K562 (cell line): ENCODE data around the gene ELF2. TPM values are rescaled to one million over a fixed set of nuclear protein-coding genes. Genes with fewer than 3 reads are reported as not detected.

ENCODE experiments used
- ARNT ChIP-seq, 2 experiments: fragments of 450-650 bp; IDR thresholded peaks; 2 replicates each; pipeline ENCODE4 v1.6.1; 2016; ENCODE audit warnings: mild to moderate bottlenecking in 1 of 2
- ATF1 ChIP-seq, 2 experiments: fragments of 450-650 bp in 1 of 2; IDR thresholded peaks; 2 replicates each; pipeline ENCODE4 v1.6.1; 2016; ENCODE audit warnings: missing compliant biosample characterization in 1 of 2, missing genetic modification characterization in 1 of 2
- CEBPZ ChIP-seq: fragments of 150-350 bp; IDR thresholded peaks from 2 replicates; pipeline ENCODE4 v1.6.1; 2014; ENCODE audit warnings: low read depth, mild to moderate bottlenecking, low read length, borderline replicate concordance
- DIDO1 ChIP-seq: fragments of 450-650 bp; IDR thresholded peaks from 2 replicates; pipeline ENCODE4 v1.6.1; 2016; ENCODE audit warnings: low read depth, missing biosample characterization, missing genetic modification characterization
- ERF ChIP-seq: fragments of 450-650 bp; formaldehyde crosslinking; IDR thresholded peaks from 2 replicates; pipeline ENCODE4 v1.4.0; 2020; ENCODE audit warnings: mild to moderate bottlenecking, mixed read lengths
- ETV5 ChIP-seq: sonication (generic); formaldehyde crosslinking; IDR thresholded peaks from 2 replicates; pipeline ENCODE4 v1.4.0; 2020; ENCODE audit warnings: low read depth, mild to moderate bottlenecking, missing genetic modification reagents
- FOS ChIP-seq: IDR thresholded peaks from 3 replicates; pipeline ENCODE4 v1.6.1; 2011; ENCODE audit not compliant: insufficient read length; ENCODE audit errors: extremely low read depth
- HDAC2 ChIP-seq: fragments of 450-650 bp; IDR thresholded peaks from 2 replicates; pipeline ENCODE4 v1.6.1; 2016; ENCODE audit warnings: mild to moderate bottlenecking
- IRF9 ChIP-seq: fragments of 450-650 bp; IDR thresholded peaks from 2 replicates; pipeline ENCODE4 v1.6.1; 2016; ENCODE audit warnings: missing biosample characterization, missing genetic modification characterization
- L3MBTL2 ChIP-seq: fragments of 450-650 bp; IDR thresholded peaks from 2 replicates; pipeline ENCODE4 v1.6.1; 2016; ENCODE audit warnings: mild to moderate bottlenecking, moderate library complexity
- NCOA4 ChIP-seq: fragments of 450-650 bp; IDR thresholded peaks from 2 replicates; pipeline ENCODE4 v1.6.1; 2018; ENCODE audit warnings: mild to moderate bottlenecking; ENCODE audit not compliant: partially characterized antibody
- POLR2AphosphoS2 ChIP-seq: IDR thresholded peaks from 2 replicates; pipeline ENCODE4 v1.6.1; 2012; ENCODE audit warnings: low read length, improper control_type of control experiment
- SMARCE1 ChIP-seq: fragments of 450-650 bp; IDR thresholded peaks from 2 replicates; pipeline ENCODE4 v1.7.1; 2016; ENCODE audit warnings: mild to moderate bottlenecking
- SOX6 ChIP-seq: fragments of 450-650 bp; IDR thresholded peaks from 2 replicates; pipeline ENCODE4 v1.6.1; 2014; ENCODE audit warnings: mild to moderate bottlenecking
- TGIF2 ChIP-seq: sonication (generic); formaldehyde crosslinking; IDR thresholded peaks from 2 replicates; pipeline ENCODE4 v1.8.1; 2022; ENCODE audit warnings: mild to moderate bottlenecking, missing genetic modification reagents, moderate library complexity
- ZNF586 ChIP-seq: fragments of 450-650 bp; formaldehyde crosslinking; conservative IDR thresholded peaks from 2 replicates; pipeline ENCODE4 v1.4.0; 2020; ENCODE audit warnings: mild to moderate bottlenecking, moderate library complexity
- ZNF592 ChIP-seq: fragments of 450-650 bp; IDR thresholded peaks from 2 replicates; pipeline ENCODE4 v1.6.1; 2017; ENCODE audit warnings: antibody characterized with exemption, mild to moderate bottlenecking
- polyA plus RNA-seq, 8 experiments: library from polyadenylated mRNA; depleted of rRNA in 4 of 8; stranded (reverse) in 5 of 8; unstranded in 3 of 8; fragments of >200 nt; fragmentation: Nextera tagmentation in 2 of 8; fragmentation: Illumina TruSeq in 1 of 8; extraction: Ambion mirVana in 2 of 8; extraction: Trizol in 1 of 8; gene quantifications; 2 replicates each; pipeline versions ENCODE4 v1.2.1 to v1.2.3, GENCODE V29; 2011 to 2014; ENCODE audit warnings: inconsistent platforms in 1 of 8, missing spikeins in 1 of 8
- total RNA-seq, 7 experiments: library from RNA; depleted of rRNA in 6 of 7; stranded (reverse); fragments of >200 nt in 6 of 7; fragmentation: Illumina TruSeq in 2 of 7; extraction: Trizol in 2 of 7; gene quantifications; 2 replicates each; pipeline versions ENCODE4 v1.2.1 to v1.2.3, GENCODE V29; 2011 to 2021; ENCODE audit warnings: low replicate concordance in 1 of 7
- TF ChIP-seq, protein P1 (sequence below): sonication (generic); formaldehyde crosslinking; IDR thresholded peaks from 2 replicates; pipeline ENCODE4 v1.8.0; 2022; ENCODE audit warnings: mild to moderate bottlenecking, missing genetic modification reagents

Gene ELF2
- total and polyA plus RNA-seq, 9 of the 15 experiments (the other 6 are each of a cell fraction or from before 2014, with no cell fraction given) = 9.4 to 58.7 (median 41.6) TPM

- TF ChIP-seq ZNF586 (CRISPR knock-in tag) (no peak), POLR2AphosphoS2 (peak; percentile 57; the same call in 1 of the 2 replicates), DIDO1 (tag) (no peak), NCOA4 (no peak), CEBPZ (peak; percentile 58; the same call in 1 of the 2 replicates), IRF9 (no peak), ZNF592 (no peak), ARNT (IDR thresholded peaks at IDR 0.05) (no peak; a peak in 1 of 4 replicates), L3MBTL2 (peak; percentile 86), ERF (CRISPR knock-in tag) (no peak), FOS (peak; percentile 85), SOX6 (peak; percentile 64), TGIF2 (no peak), ATF1 (CRISPR knock-in tag; IDR thresholded peaks at IDR 0.05) (no peak), ATF1 (tag; IDR thresholded peaks at IDR 0.05) (peak; percentile 86), SMARCE1 (0 out of 2 replicates have a peak, but pooled peaks have one; percentile 33), HDAC2 (no peak; the same call in none of the 2 replicates), ETV5 (CRISPR knock-in tag) (no peak; the same call in 1 of the 2 replicates)
- TF ChIP-seq, protein P1, sequence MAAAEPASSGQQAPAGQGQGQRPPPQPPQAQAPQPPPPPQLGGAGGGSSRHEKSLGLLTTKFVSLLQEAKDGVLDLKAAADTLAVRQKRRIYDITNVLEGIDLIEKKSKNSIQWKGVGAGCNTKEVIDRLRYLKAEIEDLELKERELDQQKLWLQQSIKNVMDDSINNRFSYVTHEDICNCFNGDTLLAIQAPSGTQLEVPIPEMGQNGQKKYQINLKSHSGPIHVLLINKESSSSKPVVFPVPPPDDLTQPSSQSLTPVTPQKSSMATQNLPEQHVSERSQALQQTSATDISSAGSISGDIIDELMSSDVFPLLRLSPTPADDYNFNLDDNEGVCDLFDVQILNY (CRISPR knock-in tag) = 0 out of 2 replicates have a peak, but pooled peaks have one; percentile 21
Observed at GRCh38 chr4:139082750-139083606, 94.0 kb downstream of the ELF2 start (continued).
